IMR-90 (cell line): Measurements from ENCODE around the gene MAN1A2. TPM values are rescaled to one million over a fixed set of nuclear protein-coding genes. Genes with fewer than 3 reads are reported as not detected.

Source experiments
- ATAC-seq: fragments of 200-7000 bp; cut with Tn5 transposase; 2 replicates; pipeline ENCODE4 v1.9.1; 2020; ENCODE audit warnings: low read depth, mild to moderate bottlenecking, moderate library complexity
- BruUV-seq: library from RNA; stranded (reverse); fragments of 400-500 nt; replicated peaks from 2 replicates; lab custom pipeline; 2021; lab: Mats Ljungman, UMichigan
- CTCF ChIA-PET: fragments of 300-600 bp; formaldehyde crosslinking; extraction: SDS; loops from one replicate; lab custom pipeline; 2021; ENCODE audit warnings: antibody characterized with exemption; lab: Yijun Ruan, JAX
- POLR2A ChIA-PET: fragments of 300-600 bp; sonication (Branson Sonifier 250); formaldehyde crosslinking; loops from one replicate; lab custom pipeline; 2022; ENCODE audit warnings: antibody characterized with exemption; ENCODE audit not compliant: unreplicated experiment; lab: Charles Lee
- DNase-seq: peaks from one replicate; pipeline ENCODE4 v3.0.0; 2013
- H2AFZ ChIP-seq: replicated peaks from 2 replicates; pipeline ENCODE3; 2013; ENCODE audit warnings: low read length, mild to moderate bottlenecking; ENCODE audit not compliant: poor library complexity
- H2AK5ac ChIP-seq: 2 replicates; pipeline ENCODE4 v1.6.1; 2013; ENCODE audit warnings: low read depth, low read length, inconsistent platforms
- H2AK9ac ChIP-seq: replicated peaks from 2 replicates; pipeline ENCODE3; 2013; ENCODE audit warnings: mild to moderate bottlenecking, low read depth, low read length, moderate library complexity; ENCODE audit not compliant: poor library complexity
- H2BK120ac ChIP-seq: 2 replicates; pipeline ENCODE4 v1.6.1; 2013; ENCODE audit warnings: low read depth, low read length, inconsistent platforms
- H2BK15ac ChIP-seq: 3 replicates; pipeline ENCODE4 v1.6.1; 2013; ENCODE audit warnings: low read depth, low read length, inconsistent platforms
- H2BK20ac ChIP-seq: 2 replicates; pipeline ENCODE4 v1.6.1; 2013; ENCODE audit warnings: low read depth, mild to moderate bottlenecking, inconsistent platforms, low read length, moderate library complexity
- H2BK5ac ChIP-seq: 2 replicates; pipeline ENCODE4 v1.6.1; 2013; ENCODE audit warnings: mild to moderate bottlenecking, low read depth, low read length, inconsistent platforms; ENCODE audit not compliant: poor library complexity, severe bottlenecking
- H3K14ac ChIP-seq: replicated peaks from 2 replicates; pipeline ENCODE4 v1.6.1; 2013; ENCODE audit warnings: low read depth, low read length, inconsistent platforms
- H3K18ac ChIP-seq: 2 replicates; pipeline ENCODE4 v1.6.1; 2013; ENCODE audit warnings: low read depth, low read length, control low read depth
- H3K23ac ChIP-seq: 2 replicates; pipeline ENCODE4 v1.6.1; 2013; ENCODE audit warnings: low read depth, low read length, inconsistent platforms
- H3K27ac ChIP-seq: 2 replicates; pipeline ENCODE4 v1.5.1; 2013; ENCODE audit warnings: mild to moderate bottlenecking, control low read depth, low read length; ENCODE audit not compliant: insufficient read depth
- H3K27me3 ChIP-seq: 2 replicates; pipeline ENCODE4 v1.6.1; 2013; ENCODE audit warnings: low read length; ENCODE audit not compliant: control insufficient read depth, insufficient read depth
- H3K36me3 ChIP-seq: 2 replicates; pipeline ENCODE4 v1.6.1; 2013; ENCODE audit warnings: low read length, mixed read lengths; ENCODE audit not compliant: control insufficient read depth, insufficient read depth
- H3K4ac ChIP-seq: 2 replicates; pipeline ENCODE4 v1.6.1; 2013; ENCODE audit warnings: low read depth, low read length, inconsistent platforms
- H3K4me1 ChIP-seq: 2 replicates; pipeline ENCODE4 v1.6.1; 2013; ENCODE audit warnings: low read length, mixed read lengths; ENCODE audit not compliant: control insufficient read depth, insufficient read depth
- H3K4me2 ChIP-seq: 2 replicates; pipeline ENCODE4 v1.6.1; 2013; ENCODE audit warnings: low read depth, mild to moderate bottlenecking, control low read depth, low read length, moderate library complexity
- H3K4me3 ChIP-seq: 2 replicates; pipeline ENCODE4 v1.5.1; 2013; ENCODE audit warnings: low read depth, mild to moderate bottlenecking, control low read depth, low read length, moderate library complexity; ENCODE audit not compliant: insufficient read depth
- H3K56ac ChIP-seq: 2 replicates; pipeline ENCODE4 v1.6.1; 2013; ENCODE audit warnings: low read length, inconsistent platforms; ENCODE audit not compliant: insufficient read depth; ENCODE audit errors: extremely low read depth
- H3K79me1 ChIP-seq, 2 experiments: 2 replicates each; pipeline ENCODE4 v1.6.1; 2013; ENCODE audit warnings: low read length in 2 of 2, inconsistent platforms in 1 of 2, low read depth in 1 of 2
- H3K9ac ChIP-seq: 2 replicates; pipeline ENCODE4 v1.6.1; 2013; ENCODE audit warnings: low read depth, low read length, control low read depth
- H3K9me1 ChIP-seq: 2 replicates; pipeline ENCODE4 v1.6.1; 2013; ENCODE audit warnings: low read length, inconsistent platforms; ENCODE audit not compliant: insufficient read depth
- H3K9me3 ChIP-seq: 2 replicates; pipeline ENCODE4 v1.6.1; 2013; ENCODE audit warnings: low read length; ENCODE audit not compliant: control insufficient read depth, insufficient read depth
- H4K20me1 ChIP-seq: 2 replicates; pipeline ENCODE4 v1.6.1; 2013; ENCODE audit warnings: low read length, inconsistent platforms; ENCODE audit not compliant: insufficient read depth
- H4K5ac ChIP-seq: 2 replicates; pipeline ENCODE4 v1.6.1; 2013; ENCODE audit warnings: mild to moderate bottlenecking, low read depth, low read length, control low read depth
- H4K8ac ChIP-seq, 2 experiments: 2 replicates each; pipeline ENCODE4 v1.6.1; 2013; ENCODE audit warnings: low read depth in 2 of 2, low read length in 2 of 2, control low read depth in 1 of 2, inconsistent platforms in 1 of 2
- H4K91ac ChIP-seq: 2 replicates; pipeline ENCODE4 v1.6.1; 2013; ENCODE audit warnings: low read depth, low read length, inconsistent platforms; ENCODE audit not compliant: insufficient read depth
- BHLHE40 ChIP-seq: fragments of 150-350 bp; IDR thresholded peaks from 2 replicates; pipeline ENCODE4 v1.6.1; 2016; ENCODE audit warnings: mild to moderate bottlenecking, low read depth, low read length
- CEBPB ChIP-seq: IDR thresholded peaks from 2 replicates; pipeline ENCODE4 v1.6.1; 2012; ENCODE audit warnings: low read depth, low read length, improper control_type of control experiment
- CHD1 ChIP-seq: IDR thresholded peaks from 2 replicates; pipeline ENCODE4 v1.6.1; 2012; ENCODE audit warnings: low read depth, low read length, improper control_type of control experiment
- CTCF ChIP-seq: conservative IDR thresholded peaks from 2 replicates; pipeline ENCODE4 v1.5.1; 2012; ENCODE audit warnings: mild to moderate bottlenecking, low read depth, low read length, improper control_type of control experiment
- ELK1 ChIP-seq: fragments of 150-350 bp; IDR thresholded peaks from 2 replicates; pipeline ENCODE4 v1.6.1; 2016; ENCODE audit warnings: low read depth, mild to moderate bottlenecking, low read length, moderate library complexity, borderline replicate concordance
- FOS ChIP-seq: fragments of 150-350 bp; IDR thresholded peaks from 2 replicates; pipeline ENCODE4 v1.6.1; 2016; ENCODE audit warnings: low read depth, low read length
- MAFK ChIP-seq: IDR thresholded peaks from 2 replicates; pipeline ENCODE4 v1.6.1; 2012; ENCODE audit warnings: low read depth, low read length, improper control_type of control experiment
- MAZ ChIP-seq: IDR thresholded peaks from 2 replicates; pipeline ENCODE4 v1.6.1; 2012; ENCODE audit warnings: low read depth, mild to moderate bottlenecking, low read length, improper control_type of control experiment, moderate library complexity, borderline replicate concordance
- MXI1 ChIP-seq: IDR thresholded peaks from 2 replicates; pipeline ENCODE4 v1.6.1; 2012; ENCODE audit warnings: low read depth, mild to moderate bottlenecking, low read length, moderate library complexity, borderline replicate concordance
- NFE2L2 ChIP-seq: fragments of 150-350 bp; IDR thresholded peaks from 2 replicates; pipeline ENCODE4 v1.6.1; 2016; ENCODE audit warnings: low read depth, mild to moderate bottlenecking, low read length
- POLR2A ChIP-seq: IDR thresholded peaks from 2 replicates; pipeline ENCODE4 v1.6.1; 2012; ENCODE audit warnings: mild to moderate bottlenecking, low read depth, low read length
- RAD21 ChIP-seq: IDR thresholded peaks from 2 replicates; pipeline ENCODE4 v1.6.1; 2012; ENCODE audit warnings: low read length, improper control_type of control experiment
- RCOR1 ChIP-seq: IDR thresholded peaks from 2 replicates; pipeline ENCODE4 v1.6.1; 2012; ENCODE audit warnings: mild to moderate bottlenecking, low read length, improper control_type of control experiment; ENCODE audit not compliant: insufficient replicate concordance
- RFX5 ChIP-seq: IDR thresholded peaks from 2 replicates; pipeline ENCODE4 v1.8.0; 2012; ENCODE audit warnings: low read depth, mild to moderate bottlenecking, low read length, moderate library complexity
- SMC3 ChIP-seq: fragments of 150-350 bp; IDR thresholded peaks from 2 replicates; pipeline ENCODE4 v1.6.1; 2016; ENCODE audit warnings: low read depth, mild to moderate bottlenecking, antibody characterized with exemption, low read length, moderate library complexity
- WGBS, 2 experiments: methylation state at CpG; one replicate each; pipeline versions ENCODE4 v1.1.5 to v1.1.7; 2013; ENCODE audit warnings: missing lambda C conversion rate in 2 of 2; ENCODE audit not compliant: insufficient read length in 1 of 2; ENCODE audit errors: extremely low coverage in 2 of 2; 5-methylcytosine and 5-hydroxymethylcytosine counted together
- dilution Hi-C: fragments of 300-500 bp; cut with HindIII; formaldehyde crosslinking; loops from one replicate; pipeline ENCODE4 v1.14.3; 2018; ENCODE audit warnings: low sequenced_read_pairs; ENCODE audit not compliant: unreplicated experiment
- in situ Hi-C: fragments of 300-500 bp; cut with MboI; formaldehyde crosslinking; loops from 3 replicates; pipeline ENCODE4 v1.14.3; 2019; ENCODE audit warnings: low sequenced_read_pairs, inconsistent platforms, mixed read lengths
- intact Hi-C: fragments of 100-400 bp; cut with micrococcal nuclease; formaldehyde crosslinking; loops from 2 replicates; pipeline ENCODE4 v1.10.0; 2022
- polyA plus RNA-seq, 3 experiments: library from polyadenylated mRNA; depleted of rRNA; stranded (reverse); fragments of >200 nt; gene quantifications; 2 replicates each; pipeline ENCODE4 v1.2.3, GENCODE V29; 2012; ENCODE audit warnings: low replicate concordance in 1 of 3
- total RNA-seq: library from RNA; depleted of rRNA; stranded (reverse); fragments of >200 nt; gene quantifications from 2 replicates; pipeline ENCODE4 v1.2.3, GENCODE V29; 2012

MAN1A2 gene
- total and polyA plus RNA-seq, 2 of the 4 experiments (the other 2 are of a cell fraction): 12.4 to 29.4 TPM

- dilution Hi-C loops: no loop called here
- ChIA-PET CTCF (interaction anchor here (0.7 to 2.7 kb wide), 11 partner anchors 9 to 361 kb away, joined by 3 to 17 read pairs (median 4); no protein-coding TSS in a partner anchor), POLR2A (no interaction called here)
- H3K27me3 ChIP-seq: no peaks in the 10 kb centered on the region
- no peak overlapping the region for H2AK9ac ChIP-seq
- H2BK15ac ChIP-seq: peak overlapping the region; percentile 25; the same call in 1 of the 3 replicates
- peak; percentile 72 for DNase-seq
- no peak overlapping the region for H3K9ac ChIP-seq
- no peak overlapping the region for H3K18ac ChIP-seq
- no peaks in the 10 kb centered on the region for H3K36me3 ChIP-seq
- H3K4me3 ChIP-seq: no peak overlapping the region; the same call in 1 of the 2 replicates
- H3K4ac ChIP-seq: peak overlapping the region; percentile 86
- H4K91ac ChIP-seq: peak overlapping the region; percentile 80
- H2BK120ac ChIP-seq: peak overlapping the region; percentile 86
- H3K27ac ChIP-seq: no peak overlapping the region
- H4K20me1 ChIP-seq: no peaks in the 10 kb centered on the region
- intact Hi-C loops: loop anchor here (1.0 to 5.0 kb wide), 3 partner anchors 72 to 360 kb away; partner anchors contain the start of gene TENT5C
- peak overlapping the region; percentile 37 for H2BK5ac ChIP-seq
- H3K9me1 ChIP-seq: peaks cover 10% of the 10 kb centered on the region; the same call in 1 of the 2 replicates
- peak overlapping the region; percentile 90 for H2AFZ ChIP-seq
- peak overlapping the region; percentile 16; the same call in 1 of the 2 replicates for H4K5ac ChIP-seq
- no peaks in the 10 kb centered on the region for H3K9me3 ChIP-seq
- peak overlapping the region in 1 of 2 experiments; percentile 74; a peak in 2 of 4 replicates for H4K8ac ChIP-seq
- in situ Hi-C loops: no loop called here
- no peak overlapping the region for H3K23ac ChIP-seq
- H2BK20ac ChIP-seq: peak overlapping the region; percentile 90; the same call in 1 of the 2 replicates
- H2AK5ac ChIP-seq: peak overlapping the region; percentile 73; the same call in 1 of the 2 replicates
- no peaks in the 10 kb centered on the region for H3K79me1 ChIP-seq
- no peak overlapping the region for H3K56ac ChIP-seq
- H3K4me2 ChIP-seq: peak overlapping the region; percentile 28; the same call in 1 of the 2 replicates
- WGBS, 2 experiments: no CpG with 5 or more reads among the region's 6 CpGs
- BruUV-seq: no TSS peak
- peak; percentile 83 for ATAC-seq
- H3K14ac ChIP-seq: peak overlapping the region; percentile 83; the same call in 1 of the 2 replicates
- no peaks in the 10 kb centered on the region for H3K4me1 ChIP-seq
- peak; percentile 71 for TF ChIP-seq MAFK
- TF ChIP-seq CHD1: no peak
- TF ChIP-seq CEBPB: no peak
- TF ChIP-seq ELK1: no peak
- no peak for TF ChIP-seq NFE2L2
- TF ChIP-seq MAZ: peak; percentile 43; the same call in 1 of the 2 replicates
- TF ChIP-seq POLR2A: no peak
- TF ChIP-seq FOS: no peak
- TF ChIP-seq BHLHE40: no peak
- peak; percentile 53 for TF ChIP-seq SMC3
- TF ChIP-seq RCOR1: no peak
- TF ChIP-seq RFX5: no peak
- no peak for TF ChIP-seq MXI1
- peak; percentile 64 for TF ChIP-seq RAD21
- peak; percentile 69 for TF ChIP-seq CTCF
Measured at GRCh38 chr1:117534995-117535467, 167.8 kb downstream of the MAN1A2 start.
